NCI-H345 treated with DMSO at 0.1 percent for 48 hours (cell line): ENCODE results near the gene CUBN.
"Not testable (repeated sequence)": the region's sequence is repeated elsewhere in the genome, so short reads cannot be mapped to it uniquely, and the experiment has no call there.

Experiments
- DNase-seq: peaks from one replicate; lab custom pipeline; 2025; ENCODE audit not compliant: unreplicated experiment; lab: John Stamatoyannopoulos, UW

The CUBN gene

DNA sequence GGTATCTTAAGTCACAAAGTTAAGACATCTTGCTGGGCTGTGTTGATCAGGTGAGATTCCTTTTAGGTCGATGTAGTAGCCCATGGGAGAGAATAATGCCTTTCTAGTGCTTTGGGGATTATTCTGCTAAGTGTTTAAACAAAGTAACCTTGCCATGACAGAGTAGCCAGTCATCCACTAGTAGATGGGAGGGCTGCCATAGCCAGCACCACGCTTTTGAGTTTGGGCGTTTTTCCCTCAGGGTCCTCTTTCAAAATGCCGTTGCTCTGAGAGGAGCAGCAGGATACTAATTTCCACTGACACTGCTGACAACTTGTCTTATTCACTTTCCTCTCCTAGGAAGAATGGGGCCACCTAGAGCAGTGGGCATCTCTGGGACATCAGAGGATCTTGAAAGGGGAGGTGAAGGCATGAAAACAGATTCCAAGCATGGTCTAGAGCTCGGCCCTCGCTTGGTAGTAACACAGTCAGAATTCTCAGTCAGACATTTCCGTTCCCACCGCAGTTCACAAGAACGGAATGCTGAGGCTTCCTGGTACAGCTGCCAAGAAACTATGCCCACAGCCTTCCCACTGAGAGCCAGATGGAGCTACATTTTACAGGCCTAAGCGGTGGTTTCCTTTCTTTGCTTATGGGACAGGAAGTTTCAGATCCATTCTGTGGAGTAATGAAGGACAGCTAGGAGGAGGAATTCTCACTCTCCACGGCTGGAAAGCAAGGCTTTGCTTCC is 297.1 kb downstream of the CUBN start:
- DNase-seq = no peak

DNA sequence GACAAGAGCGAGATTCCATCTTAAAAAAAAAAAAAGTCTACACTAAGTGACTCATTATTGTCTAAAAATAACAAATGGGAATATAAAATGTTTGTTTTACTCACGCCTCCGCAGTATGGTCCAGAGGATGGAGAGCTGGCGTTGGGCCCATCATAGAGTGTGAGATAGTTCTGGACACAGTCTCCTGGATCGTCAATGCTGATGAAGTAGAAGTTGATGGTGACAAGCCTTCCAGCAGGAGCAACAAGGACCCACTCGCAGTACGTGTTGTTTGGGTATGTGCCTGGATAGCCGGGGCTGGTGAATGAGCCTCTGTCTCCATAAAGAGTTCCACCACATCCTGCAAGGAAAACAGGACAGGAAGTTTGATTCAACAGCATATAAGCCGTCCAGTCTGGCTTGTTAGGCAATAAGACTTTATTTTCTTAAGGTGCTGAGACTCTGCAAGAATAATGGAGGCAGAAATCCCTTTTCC is 300.9 kb downstream of the CUBN start:
- no peak for DNase-seq

DNA sequence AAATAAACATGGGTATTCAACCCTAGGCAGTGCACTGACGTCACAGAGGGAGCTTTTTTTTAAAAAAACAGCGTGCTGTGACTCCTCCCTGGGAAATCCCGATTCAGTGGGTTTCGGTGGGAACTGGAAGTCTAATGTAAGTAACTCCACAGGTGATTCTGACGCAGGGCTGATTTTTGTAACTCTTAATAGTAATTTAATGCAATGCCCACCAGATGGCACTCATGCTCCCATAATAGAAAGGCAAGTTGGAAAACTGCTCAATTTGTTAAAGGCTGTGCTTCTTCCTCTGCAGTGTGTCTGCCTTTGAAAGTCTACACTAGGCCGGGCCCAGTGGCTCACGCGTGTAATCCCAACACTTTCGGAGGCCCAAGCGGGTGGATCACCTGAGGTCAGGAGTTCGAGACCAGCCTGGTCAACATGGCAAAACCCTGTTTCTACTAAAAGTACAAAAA is 301.5 kb downstream of the CUBN start:
- no peak for DNase-seq

DNA sequence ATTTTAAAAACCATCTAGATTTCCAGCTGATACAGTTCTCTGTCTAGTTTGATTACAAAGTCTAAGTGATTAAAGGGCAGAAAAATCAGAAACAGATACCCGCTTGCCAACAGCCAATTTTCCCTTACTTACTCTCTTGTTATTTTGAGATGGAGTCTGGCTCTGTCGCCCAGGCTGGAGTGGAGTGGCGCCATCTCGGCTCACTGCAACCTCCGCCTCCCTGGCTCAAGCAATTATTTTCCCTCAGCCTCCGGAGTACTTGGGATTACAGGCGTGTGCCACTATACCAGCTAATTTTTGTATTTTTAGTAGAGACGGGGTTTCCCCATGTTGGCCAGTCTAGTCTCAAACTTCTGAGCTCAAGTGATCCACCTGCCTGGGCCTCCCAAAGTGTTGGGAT is 302.1 kb downstream of the CUBN start:
- DNase-seq = not testable (repeated sequence)

- DNase-seq = no peak
Observed at GRCh38 chr10:16822726-16823360, 306.8 kb downstream of the CUBN start.

DNA sequence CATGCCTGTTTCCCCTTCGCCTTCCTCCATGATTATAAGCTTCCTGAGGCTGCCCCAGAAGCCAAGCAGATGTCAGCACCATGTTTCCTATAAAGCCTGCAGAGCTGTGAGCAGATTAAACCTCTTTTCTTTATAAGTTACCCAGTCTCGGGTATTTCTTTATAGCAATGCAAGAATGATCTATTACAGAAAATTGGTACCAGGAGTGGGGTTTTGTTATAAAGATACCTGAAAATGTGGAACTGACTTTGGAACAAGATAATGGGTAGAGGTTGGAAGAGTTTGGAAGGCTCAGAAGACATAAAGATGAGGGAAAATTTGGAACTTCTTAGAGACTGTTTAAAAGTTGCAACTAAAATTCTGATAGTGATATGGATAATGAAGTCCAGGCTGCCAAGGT is 307.6 kb downstream of the CUBN start:
- no peak for DNase-seq

GRCh38 chr10:16820421-16820820 is 309.2 kb downstream of the CUBN start:
- DNase-seq = no peak

DNA sequence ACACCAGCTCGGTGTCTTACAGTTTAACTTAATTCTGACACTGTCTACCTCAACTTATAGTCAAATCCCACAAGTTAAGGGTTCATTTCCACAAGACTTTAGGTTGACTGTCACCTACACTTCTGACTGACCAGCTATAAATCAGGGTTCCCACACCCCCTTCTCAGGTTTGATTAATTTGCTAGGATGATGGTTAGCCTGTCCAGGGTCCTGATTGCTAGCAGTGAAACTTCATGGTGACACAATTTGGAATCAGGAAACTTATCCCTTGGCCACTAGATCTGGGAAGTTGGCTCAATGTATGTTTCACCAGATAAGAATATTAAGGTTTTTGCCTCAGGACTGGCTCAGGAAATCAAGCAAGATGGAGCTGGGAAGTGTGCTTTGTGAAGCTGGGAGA is 309.6 kb downstream of the CUBN start:
- no peak for DNase-seq

- no peak for DNase-seq
Observed at GRCh38 chr10:16819436-16819835, 310.2 kb downstream of the CUBN start.

DNA sequence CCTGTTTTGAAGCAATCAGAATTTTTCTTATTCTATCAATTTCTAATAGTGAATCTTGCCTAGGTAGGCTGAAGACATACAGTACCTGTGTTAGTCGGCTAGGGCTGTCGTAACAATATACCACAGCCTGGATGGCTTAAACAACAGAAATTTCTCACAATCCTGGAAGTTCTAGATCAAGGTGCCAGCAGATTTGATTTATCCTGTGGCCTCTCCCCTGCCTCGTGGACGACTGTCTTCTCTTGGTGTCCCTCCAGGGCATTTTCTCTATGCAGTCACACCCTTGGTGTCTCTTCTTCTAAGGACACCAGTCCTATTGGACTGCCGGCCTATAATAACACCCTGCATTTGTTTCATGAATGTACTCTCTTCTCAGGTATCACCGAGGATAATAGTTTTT is 310.6 kb downstream of the CUBN start:
- DNase-seq = no peak

DNA sequence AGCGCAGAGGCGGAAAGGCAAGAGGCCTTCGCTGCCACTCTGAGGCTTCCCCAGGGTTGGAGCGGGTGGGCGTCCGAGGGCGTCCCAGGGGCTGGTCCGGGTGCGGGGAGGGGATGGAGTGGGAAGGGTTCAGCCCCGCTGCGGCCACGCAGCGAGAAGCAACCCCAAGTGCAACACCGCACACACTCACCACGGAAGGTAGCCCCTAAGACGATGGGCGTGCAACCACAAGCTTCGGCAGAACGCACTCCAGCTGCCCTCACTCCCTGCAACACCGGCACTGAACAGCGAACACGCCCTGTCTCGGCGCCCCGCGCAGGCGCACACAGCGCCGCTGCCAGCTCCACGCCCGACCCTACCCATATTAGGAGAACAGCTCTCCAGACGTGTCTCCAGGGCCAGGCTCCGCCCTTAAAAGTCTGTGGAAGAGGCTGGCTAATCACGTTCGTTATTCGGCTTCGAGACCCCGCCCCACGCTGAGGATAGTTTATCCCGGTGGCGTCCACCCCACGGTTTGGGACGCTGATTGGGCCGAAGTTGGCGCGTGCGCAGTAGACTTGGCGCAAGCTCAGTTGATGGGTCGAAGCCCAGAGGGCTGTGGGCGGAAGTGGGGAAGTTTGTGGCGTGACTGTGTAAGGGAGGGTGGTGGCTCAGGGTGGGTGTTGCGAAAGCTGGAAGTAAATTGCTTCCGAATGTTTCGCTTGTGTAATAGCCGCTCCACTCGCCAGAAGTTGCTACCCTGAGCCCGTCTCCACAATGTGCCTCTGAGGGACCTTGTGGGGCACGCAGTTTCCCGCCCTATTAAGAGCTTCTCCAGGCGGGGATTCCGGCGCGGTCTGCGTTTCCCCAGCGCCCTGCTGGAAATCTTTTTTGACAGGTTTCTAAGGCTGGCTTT is 312.2 kb downstream of the CUBN start, which contains the start of gene RSU1:
Gene RSU1 (minus strand): TSS at position 300 of the 895 bp plus-strand sequence. CDS start 343 bp downstream, outside the sequence.
- DNase-seq = peak; percentile 91

DNA sequence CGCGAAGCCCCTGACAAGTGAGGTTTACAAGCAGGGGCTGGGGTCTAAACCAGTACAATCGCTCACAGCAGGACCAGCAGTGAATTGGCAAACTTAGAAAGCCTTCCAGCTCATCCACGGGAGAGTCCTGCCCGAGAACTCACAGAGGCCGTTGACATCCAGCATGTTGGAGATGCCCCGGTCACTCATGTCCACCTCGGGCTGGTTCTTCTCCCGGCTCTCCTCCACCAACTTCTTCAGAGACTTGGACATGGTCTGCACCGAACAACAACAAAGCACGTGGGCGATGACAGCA is 312.8 kb downstream of the CUBN start:
- DNase-seq = no peak

DNA sequence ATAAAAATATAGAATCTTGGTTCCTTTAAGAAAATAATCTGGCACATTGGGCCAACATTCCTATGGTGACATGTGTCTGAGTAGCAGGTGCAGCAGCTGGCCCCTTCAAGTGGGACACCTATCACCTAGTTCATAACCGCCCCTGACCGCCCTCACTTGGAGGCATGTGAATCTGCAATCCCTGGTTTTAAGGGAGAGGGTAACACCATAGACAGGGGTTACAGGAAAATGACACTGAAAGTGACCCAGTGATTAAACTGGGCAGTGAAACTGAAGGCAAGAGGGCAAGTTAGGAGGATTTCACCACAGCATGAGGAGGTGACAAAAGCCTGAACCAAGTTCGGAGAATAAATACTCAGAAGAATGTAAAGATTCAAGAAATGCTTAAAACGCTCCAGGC is 313.4 kb downstream of the CUBN start:
- DNase-seq = no peak

DNA sequence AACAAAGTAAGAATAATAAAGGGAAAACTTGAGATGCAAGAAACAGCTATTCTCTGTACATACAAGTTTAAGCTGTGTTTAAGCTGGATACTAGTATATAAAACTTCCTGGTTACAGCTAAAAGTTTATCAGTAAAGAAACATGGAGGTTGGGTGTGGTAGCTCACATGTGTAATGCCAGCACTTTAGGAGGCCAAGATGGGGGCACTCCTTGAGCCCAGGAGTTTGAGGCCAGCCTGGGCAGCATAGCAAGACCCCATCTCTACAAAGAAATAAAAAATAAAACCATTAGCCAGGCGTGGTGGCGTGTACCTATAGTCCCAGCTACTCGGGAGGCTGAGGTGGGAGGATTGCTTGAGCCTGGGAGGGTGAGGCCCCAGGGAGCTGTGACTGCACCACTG is 315.6 kb downstream of the CUBN start:
- DNase-seq = no peak

- no peak for DNase-seq
Observed at GRCh38 chr10:16812676-16813075, 316.9 kb downstream of the CUBN start.

GRCh38 chr10:16811765-16812164 is 317.8 kb downstream of the CUBN start:
- DNase-seq = no peak

DNA sequence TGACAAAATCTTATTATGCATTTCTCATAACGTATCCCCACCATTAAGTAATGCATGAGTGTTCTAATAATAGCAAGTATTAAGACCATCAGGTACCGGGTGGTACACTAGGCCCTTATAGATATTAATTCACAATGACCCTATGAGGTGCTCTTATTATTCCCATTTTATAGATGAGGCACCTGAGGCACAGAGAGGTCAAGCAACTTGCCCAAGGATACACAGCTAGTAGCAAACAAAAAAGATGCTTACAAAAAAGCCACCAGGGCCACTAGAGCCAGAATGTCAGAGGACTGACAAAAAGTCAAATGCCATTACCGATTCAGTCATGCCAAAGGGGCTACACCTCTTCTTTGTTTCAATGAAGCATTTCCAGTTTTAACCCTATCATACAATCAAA is 318.3 kb downstream of the CUBN start:
- no peak for DNase-seq

GRCh38 chr10:16809074-16809718 is 320.4 kb downstream of the CUBN start:
- no peak for DNase-seq

- no peak for DNase-seq
Observed at GRCh38 chr10:16804123-16804522, 325.5 kb downstream of the CUBN start.

GRCh38 chr10:16803464-16803863 is 326.1 kb downstream of the CUBN start:
- no peak for DNase-seq

- no peak for DNase-seq
Observed at GRCh38 chr10:16799621-16800020, 330.0 kb downstream of the CUBN start.
